CD4-positive, alpha-beta T cell treated with Interleukin-12 subunit alpha and Interleukin-12 subunit beta, for 1 hour (primary cell): ENCODE results near the gene FBXO17.
"Not testable (repeated sequence)": the region's sequence is repeated elsewhere in the genome, so short reads cannot be mapped to it uniquely, and the experiment has no call there.

Source experiments
- DNase-seq: peaks from one replicate; pipeline ENCODE4 v3.0.0-alpha.2; 2020

Gene FBXO17, protein sequence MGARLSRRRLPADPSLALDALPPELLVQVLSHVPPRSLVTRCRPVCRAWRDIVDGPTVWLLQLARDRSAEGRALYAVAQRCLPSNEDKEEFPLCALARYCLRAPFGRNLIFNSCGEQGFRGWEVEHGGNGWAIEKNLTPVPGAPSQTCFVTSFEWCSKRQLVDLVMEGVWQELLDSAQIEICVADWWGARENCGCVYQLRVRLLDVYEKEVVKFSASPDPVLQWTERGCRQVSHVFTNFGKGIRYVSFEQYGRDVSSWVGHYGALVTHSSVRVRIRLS

DNA sequence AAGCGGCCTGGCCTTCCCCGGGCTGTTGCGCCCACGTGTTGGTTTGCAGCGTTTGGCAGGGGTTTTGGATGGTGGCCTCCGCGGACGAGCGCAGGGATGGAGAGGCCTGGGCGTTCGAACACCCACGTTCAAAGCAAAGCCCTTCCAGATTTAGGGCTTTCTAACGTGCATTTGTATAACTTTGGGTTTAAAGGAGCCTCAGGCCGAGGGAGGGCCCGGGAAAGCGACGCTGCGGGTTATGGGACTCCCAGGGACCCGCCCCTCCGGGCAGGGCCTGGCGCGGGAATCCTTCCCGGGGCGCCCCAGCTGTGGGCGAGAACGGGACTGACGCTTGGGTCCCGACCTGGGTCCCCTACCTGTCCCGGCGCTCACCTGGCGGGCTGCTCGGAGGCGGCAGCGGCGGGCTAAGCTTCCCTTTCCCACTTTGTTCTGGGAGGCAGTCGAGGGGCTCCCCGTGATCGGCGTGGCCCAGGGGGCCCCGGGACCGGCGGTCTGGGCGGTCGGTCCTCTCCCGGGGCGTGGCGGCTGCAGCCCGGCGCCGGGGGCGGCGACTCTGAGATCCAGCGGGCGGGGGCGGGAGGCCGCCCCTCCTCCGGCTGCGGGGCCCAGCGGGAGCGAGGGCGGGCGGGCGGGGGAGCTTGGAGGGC is at the start of gene FBXO17:
TSS of gene FBXO17 (minus strand) at position 529 of the 647 bp plus-strand sequence. CDS start 25,423 bp downstream, outside the sequence.
- DNase-seq: no peak

DNA sequence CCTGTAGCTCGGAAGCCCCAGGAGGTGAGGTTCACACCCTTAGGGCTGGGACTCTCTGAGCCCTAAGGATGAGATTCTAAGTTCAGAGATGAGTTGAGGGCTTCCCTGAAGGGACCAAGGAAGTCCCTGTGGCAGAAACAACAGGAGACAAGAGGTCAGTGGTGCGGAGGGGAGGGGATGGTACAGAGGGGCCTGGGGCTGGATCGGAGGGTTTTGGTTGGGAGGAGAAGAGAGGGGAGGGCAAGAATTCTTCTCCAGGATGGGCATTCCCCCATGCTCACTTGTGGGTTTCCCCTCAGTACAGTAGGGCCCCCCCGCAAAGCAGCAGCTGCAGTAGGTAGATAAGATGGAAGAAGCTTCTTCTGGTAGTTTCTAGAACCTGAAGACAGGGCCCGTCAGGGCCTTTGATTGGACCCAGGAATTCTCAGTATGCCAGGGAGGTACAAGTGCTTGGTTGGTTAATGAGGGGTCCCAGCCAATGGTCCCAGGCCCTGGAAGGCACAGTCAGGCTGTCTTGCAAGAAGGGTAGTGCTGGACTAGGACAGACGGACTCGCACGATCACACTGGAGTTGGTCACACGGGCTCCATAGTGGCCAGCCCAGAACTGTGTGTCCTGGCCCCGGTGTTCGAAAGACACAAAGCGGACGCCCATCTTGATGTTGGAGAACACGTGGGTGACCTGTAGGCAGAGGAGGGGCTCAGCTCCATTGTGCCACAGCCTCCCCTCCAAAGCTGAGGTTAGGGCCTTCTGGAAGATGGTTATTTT is 49.5 kb upstream of the FBXO17 start:
- DNase-seq: no peak

DNA sequence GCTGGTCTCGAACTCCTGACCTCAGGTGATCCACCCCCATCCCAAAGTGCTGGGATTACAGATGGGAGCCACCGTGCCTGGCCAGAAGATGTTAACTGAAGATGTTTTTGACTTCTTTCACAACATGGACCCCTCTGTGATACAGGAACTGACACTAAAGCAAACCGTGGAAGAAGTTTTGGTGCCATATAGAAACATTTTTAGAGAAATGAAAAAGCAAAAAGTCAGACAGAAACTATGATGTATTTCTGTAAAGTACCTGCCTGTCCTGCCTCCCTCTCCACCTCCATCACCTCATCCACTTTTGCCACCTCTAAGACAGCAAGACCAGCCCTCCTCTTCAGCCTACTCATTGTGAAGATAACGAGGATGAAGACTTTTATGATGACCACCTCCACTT is 45.5 kb upstream of the FBXO17 start:
- no peak for DNase-seq

DNA sequence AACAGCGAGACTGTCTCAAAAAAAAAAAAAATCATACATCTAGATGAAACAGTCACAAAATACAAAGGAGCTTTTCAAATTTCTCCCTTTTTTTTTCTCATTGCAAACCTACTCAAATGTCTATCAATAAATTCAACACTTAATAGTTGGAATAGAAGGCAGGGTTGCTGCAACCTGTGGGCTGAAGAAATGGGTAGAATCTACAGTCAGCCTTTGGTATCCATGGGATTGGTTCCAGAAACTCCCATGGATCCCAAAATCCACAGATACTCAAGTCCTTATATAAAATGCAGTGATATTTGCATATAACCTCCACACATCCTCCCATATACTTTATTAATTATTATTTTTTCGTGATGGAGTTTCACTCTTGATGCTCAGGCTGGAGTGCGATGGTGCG is 42.1 kb upstream of the FBXO17 start:
- no peak for DNase-seq

DNA sequence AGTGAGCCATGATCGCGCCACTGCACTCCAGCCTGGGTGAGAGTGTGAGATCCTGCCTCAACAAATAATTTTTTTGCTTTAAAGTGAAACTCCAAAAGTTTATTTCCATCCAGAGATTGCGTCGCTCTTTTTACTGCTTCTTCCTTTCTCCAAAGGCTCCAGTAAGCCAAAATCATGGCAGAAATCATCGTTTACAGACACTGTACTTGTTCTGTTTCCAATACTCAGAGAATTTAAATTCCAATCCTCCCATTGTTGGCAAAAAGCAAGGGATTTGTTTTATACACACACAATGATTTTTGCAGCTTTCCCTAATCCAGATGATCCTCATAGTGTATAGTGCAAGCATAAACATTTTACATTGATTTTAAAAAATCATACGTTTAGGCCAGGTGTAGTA is 41.5 kb upstream of the FBXO17 start:
- no peak for DNase-seq

DNA sequence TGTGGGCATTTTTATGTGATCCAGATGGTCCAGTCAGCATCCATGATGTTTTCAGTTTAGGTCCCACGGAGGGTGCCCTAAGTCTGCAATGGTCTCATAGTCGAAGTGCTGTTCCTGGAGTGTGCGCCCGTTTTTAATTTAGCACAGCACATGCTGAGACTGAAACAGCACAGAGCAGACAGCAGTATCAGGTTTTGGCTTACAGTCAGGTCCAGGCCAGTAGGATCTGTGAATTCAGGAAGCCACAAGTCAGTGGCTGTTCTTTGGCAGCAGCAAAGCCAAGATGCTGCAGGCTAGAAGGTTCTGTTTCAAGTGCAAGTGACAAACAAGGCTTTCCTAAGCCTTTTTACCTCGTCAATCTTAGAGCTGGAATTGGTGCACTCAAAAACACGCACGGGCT is 38.5 kb upstream of the FBXO17 start:
- no peak for DNase-seq

DNA sequence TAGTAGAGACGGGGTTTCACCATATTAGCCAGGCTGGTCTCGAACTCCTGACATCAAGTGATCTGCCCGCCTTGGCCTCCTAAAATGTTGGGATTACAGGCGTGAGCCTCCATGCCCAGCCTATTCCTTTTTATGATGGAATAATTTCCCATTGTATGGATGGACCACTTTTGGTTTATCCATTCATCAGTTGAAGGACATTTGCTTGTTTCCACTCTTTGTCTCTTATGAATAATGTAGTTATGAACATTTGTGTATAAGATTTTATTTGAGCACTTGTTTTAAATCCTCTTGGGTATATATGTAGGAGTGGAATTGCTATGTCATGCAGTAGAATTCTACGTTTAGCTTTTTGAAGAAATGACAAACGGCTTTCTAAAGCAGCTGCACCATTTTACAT is 33.5 kb upstream of the FBXO17 start:
- DNase-seq: no peak

DNA sequence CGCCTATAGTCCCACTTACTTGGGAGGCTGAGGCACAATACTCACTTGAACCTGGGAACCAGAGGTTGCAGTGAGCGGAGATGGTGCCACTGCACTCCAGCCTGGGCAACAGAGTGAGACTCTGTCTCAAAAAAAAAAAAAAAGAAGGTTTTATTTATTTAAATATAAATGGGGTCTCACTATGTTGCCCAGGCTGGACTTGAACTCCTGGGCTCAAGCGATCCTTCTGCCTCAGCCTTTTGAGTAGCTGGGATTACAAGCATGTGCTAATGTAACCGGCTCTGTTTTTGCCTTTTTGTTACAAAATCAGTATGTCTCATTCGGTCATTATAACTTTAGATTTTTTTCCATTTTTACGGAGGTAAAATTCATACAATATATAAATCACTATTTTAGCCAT is 32.6 kb upstream of the FBXO17 start:
- DNase-seq: no peak

DNA sequence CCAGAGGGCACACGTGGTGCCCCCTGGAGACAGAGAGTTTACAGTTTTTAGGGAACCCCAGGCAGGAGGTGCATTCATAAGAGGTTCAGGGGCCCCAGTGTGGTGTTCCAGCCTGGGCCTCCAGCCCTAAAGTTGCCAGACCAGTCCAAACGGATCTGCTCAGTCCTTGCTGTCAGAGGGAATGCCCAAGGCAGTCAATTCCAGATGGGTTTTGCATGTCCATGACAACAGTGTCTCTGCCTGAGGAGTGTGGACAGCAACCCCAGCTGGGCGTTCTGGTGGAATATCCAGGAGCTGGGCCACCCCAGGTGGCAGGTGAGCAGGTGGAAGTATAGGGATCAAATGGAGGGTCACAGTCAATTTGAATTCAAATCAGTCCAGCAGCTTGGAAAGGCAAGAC is 31.6 kb upstream of the FBXO17 start:
- DNase-seq: no peak

DNA sequence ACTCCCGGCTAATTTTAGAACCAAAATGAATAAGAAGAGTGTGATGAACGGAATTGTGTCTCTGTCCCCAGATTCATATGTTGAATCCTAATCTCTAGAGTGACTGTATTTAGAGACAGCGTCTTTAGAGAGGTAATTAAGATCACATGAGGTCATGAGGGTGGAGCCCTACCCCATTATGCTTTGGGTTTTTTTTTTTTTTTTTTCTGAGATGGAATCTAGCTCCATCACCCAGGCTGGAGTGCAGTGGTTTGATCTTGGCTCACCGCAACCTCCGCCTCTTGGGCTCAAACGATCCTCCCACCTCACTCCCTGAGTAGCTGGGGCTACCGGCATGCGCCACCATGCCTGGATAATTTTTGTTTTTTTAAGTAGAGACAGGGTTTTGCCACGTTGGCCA is 28.9 kb upstream of the FBXO17 start:
- DNase-seq: no peak

DNA sequence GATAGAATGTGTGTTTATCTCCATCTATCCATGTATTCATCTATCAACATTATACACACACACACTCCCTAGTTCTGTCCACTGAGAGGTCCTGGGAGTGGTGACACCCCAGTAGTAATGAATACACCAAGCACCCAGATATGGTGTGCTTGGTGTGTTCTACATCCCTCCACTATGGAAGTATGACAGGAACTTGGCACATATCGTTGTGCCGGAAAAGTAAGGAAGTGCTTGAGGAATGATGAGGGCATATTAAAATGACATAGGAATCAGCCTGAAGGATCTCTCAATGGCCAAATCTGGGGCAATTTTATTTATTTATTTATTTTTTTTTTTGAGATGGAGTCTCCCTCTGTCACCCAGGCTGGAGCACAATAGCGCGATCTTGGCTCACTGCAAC is 28.3 kb upstream of the FBXO17 start:
- DNase-seq: no peak

DNA sequence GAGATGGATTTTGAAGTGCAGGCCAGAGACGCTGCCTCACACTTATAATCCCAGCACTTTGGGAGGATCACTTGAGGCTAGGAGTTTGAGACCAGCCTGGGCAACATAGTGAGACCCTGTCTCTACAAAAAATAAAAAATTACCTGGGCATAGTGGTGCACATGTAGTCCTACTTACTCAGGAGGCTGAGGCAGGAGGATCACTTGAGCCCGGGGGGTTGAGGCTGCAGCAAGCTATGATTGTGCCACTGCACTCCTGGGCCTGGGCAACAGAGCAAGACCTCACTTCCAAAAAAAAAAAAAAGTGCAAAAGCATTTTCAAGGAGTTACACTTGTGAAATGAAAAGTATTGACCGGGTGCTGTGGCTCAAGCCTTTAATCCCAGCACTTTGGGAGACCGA is 27.6 kb upstream of the FBXO17 start:
- no peak for DNase-seq

DNA sequence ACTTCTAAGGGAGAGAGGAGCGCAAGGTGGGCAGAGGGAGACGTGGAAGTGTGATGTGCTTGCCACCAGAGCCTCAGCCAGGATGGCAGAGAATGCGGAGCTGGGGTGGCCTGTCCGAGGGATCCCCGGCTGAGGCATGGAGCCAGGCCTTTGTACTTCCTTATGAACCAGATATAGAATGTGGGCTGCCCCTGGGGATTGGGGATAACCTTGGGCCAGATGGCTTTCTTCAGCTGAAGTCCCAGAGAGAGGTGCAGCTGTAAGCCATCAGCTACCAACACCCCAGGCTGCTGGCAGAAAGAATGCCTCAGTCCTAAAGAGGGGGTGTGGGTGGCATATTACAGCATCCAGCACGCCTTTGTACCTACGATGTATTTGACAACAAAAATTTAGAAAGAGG is 25.5 kb upstream of the FBXO17 start:
- DNase-seq: no peak

DNA sequence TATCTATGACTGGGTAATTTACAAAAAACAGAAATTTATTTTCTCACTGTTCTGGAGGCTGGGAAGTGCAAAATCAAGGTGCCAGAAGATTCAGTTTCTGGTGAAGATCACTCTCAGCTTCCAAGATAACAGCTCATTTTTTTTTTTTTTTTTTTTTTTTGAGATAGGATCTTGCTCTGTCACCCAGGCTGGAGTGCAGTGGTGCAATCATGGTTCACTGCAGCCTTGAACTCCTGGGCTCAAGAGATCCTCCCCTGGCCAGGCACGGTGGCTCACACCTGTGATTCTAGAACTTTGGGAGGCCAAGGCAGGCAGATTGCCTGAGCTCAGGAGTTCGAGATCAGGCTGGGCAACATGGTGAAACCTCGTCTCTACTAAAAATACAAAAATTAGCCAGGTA is 22.0 kb upstream of the FBXO17 start:
- DNase-seq: not testable (repeated sequence)

DNA sequence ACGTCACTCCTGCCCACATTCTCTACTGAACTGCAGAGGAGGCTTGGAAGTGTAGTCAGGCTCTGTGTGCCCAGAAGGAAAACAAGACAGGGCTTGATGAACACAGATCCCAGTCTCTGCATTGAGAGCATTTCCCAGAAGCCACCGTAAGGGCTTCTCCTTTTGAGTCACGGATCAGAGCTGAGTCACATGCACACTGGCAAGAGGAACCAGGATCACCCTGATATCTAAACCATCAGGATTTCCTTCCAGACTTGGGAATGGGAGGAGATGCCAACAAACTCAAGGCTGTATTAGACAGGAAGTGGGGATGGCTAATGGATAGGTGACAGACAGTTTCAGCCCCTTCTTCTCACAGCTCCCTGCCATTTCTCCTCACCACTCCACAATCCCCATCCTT is 17.7 kb upstream of the FBXO17 start:
- no peak for DNase-seq

DNA sequence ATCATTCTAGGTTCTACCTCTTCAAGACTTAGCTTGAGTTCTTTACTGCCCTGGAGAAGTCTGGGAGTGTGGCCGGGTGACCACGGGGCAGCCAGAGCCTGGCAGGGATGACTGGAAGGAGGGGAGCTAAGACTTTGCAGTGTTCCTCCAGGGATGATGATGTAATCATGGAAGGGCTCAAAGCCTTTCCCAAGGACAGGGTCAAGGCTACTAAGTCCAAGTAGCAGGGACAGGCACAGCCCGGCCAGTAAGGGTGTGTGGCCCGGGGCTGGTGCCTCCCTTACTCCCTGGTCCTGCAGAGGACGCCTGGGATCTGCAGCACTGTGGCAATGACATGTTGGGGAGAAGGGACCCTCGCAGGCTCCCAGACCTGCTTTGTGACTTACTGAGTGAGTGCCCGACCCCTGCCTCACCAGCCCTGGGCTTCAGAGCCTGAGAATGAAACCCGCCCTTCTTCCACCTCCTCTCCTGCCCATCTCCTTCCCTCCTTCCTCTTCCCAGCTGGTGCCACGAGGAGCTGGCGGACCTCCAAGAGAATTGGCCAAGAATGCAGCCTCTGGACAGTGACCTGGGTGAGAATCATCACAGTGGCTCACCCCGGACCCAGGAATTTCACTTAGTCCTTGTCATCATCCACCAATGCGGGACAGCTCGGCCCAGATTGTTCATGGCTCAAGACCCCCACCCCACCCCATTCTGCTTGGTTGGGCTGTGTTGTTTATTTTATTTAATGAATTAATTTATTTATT is 15.6 kb upstream of the FBXO17 start:
- no peak for DNase-seq

DNA sequence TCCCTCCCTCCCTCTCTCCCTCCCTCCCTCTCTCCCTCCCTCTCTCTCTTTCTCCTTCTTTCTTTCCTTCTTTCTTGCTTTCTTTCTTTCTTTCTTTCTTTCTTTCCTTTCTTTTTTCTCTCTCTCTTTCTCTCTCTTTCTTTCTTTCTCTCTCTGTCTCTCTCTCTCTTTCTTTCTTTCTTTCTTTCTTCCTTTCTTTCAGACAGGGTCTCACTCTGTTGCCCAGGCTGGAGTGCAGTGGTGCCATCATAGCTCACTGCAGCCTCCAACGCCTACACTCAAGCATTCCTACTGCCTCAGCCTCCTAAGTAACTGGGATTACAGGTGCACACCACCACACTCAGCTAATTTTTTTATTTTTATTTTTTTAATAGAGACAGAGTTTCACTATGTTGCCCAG is 14.1 kb upstream of the FBXO17 start:
- not testable (repeated sequence) for DNase-seq

DNA sequence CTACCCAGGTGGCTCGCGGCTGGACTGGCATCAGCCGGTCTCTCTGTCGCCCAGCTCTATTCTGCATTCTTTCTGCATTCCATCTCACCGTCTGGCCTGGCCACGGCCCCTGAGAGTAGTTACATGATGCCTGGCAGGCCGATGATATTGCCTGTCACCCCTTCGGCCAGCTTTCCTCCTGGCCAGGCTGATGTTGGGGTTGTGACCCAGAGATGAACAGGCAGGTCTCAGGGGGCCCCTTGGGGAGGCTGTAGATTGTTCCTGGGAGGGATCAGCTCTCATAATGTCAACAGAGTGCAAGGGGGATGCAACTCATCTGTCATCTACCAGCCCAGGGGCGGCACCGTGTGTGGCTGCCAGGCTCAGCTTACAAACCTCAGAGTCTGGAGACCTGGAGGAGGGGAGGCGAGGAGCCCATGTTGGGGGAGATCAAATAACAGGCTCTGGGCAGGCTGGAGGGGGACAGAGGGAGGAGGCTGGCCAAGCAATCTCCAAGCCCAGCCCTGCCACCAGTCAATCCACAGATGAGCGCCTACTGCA is 13.6 kb upstream of the FBXO17 start:
- DNase-seq: no peak

DNA sequence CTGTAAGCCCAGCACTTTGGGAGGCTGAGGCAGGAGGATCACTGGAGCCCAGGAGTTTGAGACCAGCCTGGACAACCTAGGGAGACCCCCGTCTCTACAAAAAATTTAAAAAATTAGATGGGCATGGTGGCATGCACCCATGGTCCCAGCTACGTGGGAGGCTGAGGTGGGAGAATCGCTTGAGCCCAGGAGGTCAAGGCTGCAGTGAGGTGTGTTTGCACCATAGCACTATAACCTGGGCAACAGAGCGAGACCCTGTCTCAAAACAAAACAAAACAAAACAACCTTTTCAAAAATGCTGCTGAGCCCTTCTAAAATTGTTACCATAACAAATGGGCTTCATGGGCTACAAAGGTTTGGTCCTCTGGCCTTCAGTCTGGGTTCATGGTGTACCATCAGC is 13.1 kb upstream of the FBXO17 start:
- DNase-seq: not testable (repeated sequence)

DNA sequence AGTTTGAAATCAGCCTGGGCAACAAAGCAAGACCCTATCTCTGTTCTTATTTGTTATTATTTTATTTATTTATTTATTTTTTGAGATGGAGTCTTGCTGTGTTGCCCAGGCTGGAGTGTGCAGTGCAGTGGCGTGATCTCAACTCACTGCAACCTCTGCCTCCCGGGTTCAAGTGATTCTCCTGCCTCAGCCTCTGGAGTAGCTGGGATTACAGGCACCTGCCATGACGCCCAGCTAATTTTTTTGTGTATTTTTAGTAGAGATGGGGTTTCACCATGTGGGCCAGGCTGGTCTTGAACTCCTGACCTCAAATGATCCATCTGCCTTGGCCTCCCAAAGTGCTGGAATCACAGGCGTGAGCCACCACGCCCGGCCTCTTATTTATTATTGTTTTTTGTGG is 12.2 kb upstream of the FBXO17 start:
- not testable (repeated sequence) for DNase-seq

DNA sequence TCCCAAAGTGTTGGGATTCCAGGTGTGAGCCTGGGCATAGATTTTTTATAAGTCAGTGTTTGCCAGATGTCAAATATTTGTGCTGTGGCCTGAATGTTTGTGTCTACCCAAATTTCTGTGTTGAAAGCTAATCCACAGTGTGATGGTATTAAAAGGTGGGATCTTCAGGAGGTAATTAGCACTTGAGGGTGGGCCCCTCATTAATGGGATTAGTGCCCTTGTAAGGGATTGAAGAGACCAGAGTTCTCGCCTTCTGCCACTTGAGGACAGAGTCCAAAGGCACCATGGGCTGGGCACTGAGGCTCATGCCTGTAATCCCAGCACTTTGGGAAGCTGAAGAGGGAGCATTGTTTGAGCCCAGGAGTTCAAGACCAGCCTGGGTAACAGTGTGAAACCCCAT is 9.7 kb upstream of the FBXO17 start:
- no peak for DNase-seq

DNA sequence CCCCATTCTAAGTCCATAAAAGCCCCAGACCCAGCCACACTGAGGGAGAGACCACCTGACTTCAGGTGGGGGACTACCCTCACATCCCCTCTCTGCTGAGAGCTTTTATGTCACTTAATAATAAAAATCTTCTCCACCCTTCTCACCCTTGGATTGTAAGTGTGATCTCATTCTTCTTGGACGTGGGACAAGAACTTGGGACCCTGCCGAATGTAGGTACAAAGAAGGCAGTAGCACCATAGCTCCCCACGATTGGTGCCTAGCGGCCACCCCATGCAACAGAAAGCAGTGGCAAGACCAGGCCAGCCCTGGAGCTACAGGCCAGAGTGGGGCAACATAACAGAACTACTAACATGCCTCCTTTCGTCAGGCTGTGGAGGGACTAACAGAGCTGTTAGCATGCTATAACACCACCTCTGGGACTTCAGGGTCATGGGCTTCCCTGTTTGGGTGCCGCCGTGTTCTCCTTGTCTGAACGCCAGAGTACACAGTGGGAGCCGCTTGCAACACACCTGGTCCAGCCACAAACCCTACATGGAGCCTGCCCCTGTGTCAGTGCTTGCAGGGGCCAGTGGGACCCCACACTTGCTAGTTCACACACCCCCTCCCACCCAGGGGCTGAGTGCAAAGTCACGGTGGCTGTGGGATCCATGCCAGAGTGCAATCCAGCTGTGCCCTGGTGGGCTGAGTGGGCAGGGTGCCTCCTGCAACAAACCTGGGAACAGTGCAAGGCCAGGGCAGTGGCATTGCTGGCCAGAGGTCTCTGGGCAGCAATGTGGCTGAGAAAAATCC is 5.2 kb upstream of the FBXO17 start:
- no peak for DNase-seq
